HEK293 (cell line): ENCODE measurements around the gene KRTAP10-5.

Source experiments
- KLF17 ChIP-seq: fragments of 450-650 bp; formaldehyde crosslinking; IDR thresholded peaks from 2 replicates; pipeline ENCODE4 v1.5.1; 2016; ENCODE audit warnings: missing biosample characterization, missing genetic modification characterization
- REPIN1 ChIP-seq: fragments of 450-650 bp; formaldehyde crosslinking; IDR thresholded peaks from 2 replicates; pipeline ENCODE4 v1.5.1; 2017; ENCODE audit warnings: missing biosample characterization, missing genetic modification characterization, low read depth
- REST ChIP-seq: fragments of 450-650 bp; formaldehyde crosslinking; IDR thresholded peaks from 2 replicates; pipeline ENCODE4 v1.5.1; 2016; ENCODE audit warnings: missing biosample characterization, missing genetic modification characterization
- ZNF184 ChIP-seq: fragments of 450-650 bp; IDR thresholded peaks from 2 replicates; pipeline ENCODE4 v1.5.1; 2018; ENCODE audit warnings: missing biosample characterization, mild to moderate bottlenecking, missing genetic modification characterization
- ZNF549 ChIP-seq: fragments of 450-650 bp; IDR thresholded peaks from 2 replicates; pipeline ENCODE4 v1.5.1; 2018; ENCODE audit warnings: missing biosample characterization, missing genetic modification characterization, mild to moderate bottlenecking, inconsistent platforms, moderate library complexity
- ZNF585B ChIP-seq: fragments of 450-650 bp; formaldehyde crosslinking; IDR thresholded peaks from 2 replicates; pipeline ENCODE4 v1.5.1; 2016; ENCODE audit warnings: missing biosample characterization, missing genetic modification characterization
- TF ChIP-seq, protein P1 (sequence below): fragments of 450-650 bp; formaldehyde crosslinking; IDR thresholded peaks from 2 replicates; pipeline ENCODE4 v1.5.1; 2016; ENCODE audit warnings: missing biosample characterization, missing genetic modification characterization

GRCh38 chr21:44529503-44530125 lies 50.8 kb downstream of the KRTAP10-5 start:
- TF ChIP-seq REST (tag by site-specific recombination): no peak
- no peak for TF ChIP-seq KLF17 (tag by site-specific recombination)
- no peak for TF ChIP-seq ZNF549
- no peak for TF ChIP-seq ZNF585B (tag by site-specific recombination)
- TF ChIP-seq REPIN1 (tag by site-specific recombination): no peak
- no peak for TF ChIP-seq ZNF184 (tag by site-specific recombination)
- TF ChIP-seq, protein P1, sequence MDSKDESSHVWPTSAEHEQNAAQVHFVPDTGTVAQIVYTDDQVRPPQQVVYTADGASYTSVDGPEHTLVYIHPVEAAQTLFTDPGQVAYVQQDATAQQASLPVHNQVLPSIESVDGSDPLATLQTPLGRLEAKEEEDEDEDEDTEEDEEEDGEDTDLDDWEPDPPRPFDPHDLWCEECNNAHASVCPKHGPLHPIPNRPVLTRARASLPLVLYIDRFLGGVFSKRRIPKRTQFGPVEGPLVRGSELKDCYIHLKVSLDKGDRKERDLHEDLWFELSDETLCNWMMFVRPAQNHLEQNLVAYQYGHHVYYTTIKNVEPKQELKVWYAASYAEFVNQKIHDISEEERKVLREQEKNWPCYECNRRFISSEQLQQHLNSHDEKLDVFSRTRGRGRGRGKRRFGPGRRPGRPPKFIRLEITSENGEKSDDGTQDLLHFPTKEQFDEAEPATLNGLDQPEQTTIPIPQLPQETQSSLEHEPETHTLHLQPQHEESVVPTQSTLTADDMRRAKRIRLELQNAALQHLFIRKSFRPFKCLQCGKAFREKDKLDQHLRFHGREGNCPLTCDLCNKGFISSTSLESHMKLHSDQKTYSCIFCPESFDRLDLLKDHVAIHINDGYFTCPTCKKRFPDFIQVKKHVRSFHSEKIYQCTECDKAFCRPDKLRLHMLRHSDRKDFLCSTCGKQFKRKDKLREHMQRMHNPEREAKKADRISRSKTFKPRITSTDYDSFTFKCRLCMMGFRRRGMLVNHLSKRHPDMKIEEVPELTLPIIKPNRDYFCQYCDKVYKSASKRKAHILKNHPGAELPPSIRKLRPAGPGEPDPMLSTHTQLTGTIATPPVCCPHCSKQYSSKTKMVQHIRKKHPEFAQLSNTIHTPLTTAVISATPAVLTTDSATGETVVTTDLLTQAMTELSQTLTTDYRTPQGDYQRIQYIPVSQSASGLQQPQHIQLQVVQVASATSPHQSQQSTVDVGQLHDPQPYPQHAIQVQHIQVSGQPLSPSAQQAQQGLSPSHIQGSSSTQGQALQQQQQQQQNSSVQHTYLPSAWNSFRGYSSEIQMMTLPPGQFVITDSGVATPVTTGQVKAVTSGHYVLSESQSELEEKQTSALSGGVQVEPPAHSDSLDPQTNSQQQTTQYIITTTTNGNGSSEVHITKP (tag by site-specific recombination): no peak
